ENCODE data around the gene EPS15.

DNA sequence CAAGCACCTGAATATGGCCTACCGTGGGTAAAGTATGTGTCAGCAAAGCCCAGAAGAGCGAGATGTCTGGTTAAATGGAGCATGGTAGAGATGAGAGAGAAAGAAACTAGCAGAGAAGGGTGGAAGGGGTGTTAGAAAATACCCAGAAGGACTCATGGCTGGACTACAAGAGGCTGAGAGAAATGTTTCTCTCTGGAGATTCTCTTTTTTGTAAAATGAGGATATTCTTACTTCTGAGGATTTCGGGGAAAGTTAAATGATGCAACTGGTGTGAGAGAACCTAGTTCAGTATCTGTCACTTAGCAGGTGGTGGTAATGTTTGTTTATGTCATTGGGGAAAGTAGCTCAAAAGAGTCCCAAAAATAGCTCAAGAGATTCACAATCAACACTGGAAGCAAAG is 7.2 kb upstream of the EPS15 start:
- TF ChIP-seq, protein P1, sequence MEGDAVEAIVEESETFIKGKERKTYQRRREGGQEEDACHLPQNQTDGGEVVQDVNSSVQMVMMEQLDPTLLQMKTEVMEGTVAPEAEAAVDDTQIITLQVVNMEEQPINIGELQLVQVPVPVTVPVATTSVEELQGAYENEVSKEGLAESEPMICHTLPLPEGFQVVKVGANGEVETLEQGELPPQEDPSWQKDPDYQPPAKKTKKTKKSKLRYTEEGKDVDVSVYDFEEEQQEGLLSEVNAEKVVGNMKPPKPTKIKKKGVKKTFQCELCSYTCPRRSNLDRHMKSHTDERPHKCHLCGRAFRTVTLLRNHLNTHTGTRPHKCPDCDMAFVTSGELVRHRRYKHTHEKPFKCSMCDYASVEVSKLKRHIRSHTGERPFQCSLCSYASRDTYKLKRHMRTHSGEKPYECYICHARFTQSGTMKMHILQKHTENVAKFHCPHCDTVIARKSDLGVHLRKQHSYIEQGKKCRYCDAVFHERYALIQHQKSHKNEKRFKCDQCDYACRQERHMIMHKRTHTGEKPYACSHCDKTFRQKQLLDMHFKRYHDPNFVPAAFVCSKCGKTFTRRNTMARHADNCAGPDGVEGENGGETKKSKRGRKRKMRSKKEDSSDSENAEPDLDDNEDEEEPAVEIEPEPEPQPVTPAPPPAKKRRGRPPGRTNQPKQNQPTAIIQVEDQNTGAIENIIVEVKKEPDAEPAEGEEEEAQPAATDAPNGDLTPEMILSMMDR (IDR thresholded peaks at IDR 0.05): no peak
- TF ChIP-seq POLR2AphosphoS5 (IDR thresholded peaks at IDR 0.05): no peak
- TF ChIP-seq POLR2A (IDR thresholded peaks at IDR 0.05; ENCODE audit: low read depth): no peak
- TF ChIP-seq EP300 (IDR thresholded peaks at IDR 0.05): no peak
